Colonic mucosa (tissue), 4 donors: Measurements from ENCODE around the gene SYNCRIP. TPM values are rescaled to one million over a fixed set of nuclear protein-coding genes. Genes with fewer than 3 reads are reported as not detected.
A peak's percentile ranks its signal among the peaks of the same experiment; 100 is the strongest.

Source experiments
- DNase-seq: peaks from one replicate; pipeline ENCODE4 v3.0.0-alpha.2; 2020
- H3K27ac ChIP-seq: fragments of 200-600 bp; one replicate; pipeline ENCODE4 v1.8.0; 2021
- H3K27me3 ChIP-seq: fragments of 200-600 bp; one replicate; pipeline ENCODE4 v1.8.0; 2021
- H3K36me3 ChIP-seq: fragments of 200-600 bp; one replicate; pipeline ENCODE4 v1.8.0; 2021
- H3K4me1 ChIP-seq: fragments of 200-600 bp; one replicate; pipeline ENCODE4 v1.8.0; 2021; ENCODE audit warnings: mild to moderate bottlenecking
- H3K4me3 ChIP-seq: fragments of 200-600 bp; one replicate; pipeline ENCODE4 v1.8.0; 2021
- H3K9ac ChIP-seq, 2 donors: one replicate each; pipeline ENCODE4 v1.7.0; 2013; ENCODE audit warnings: control low read depth in 2 of 2, low read depth in 2 of 2, low read length in 2 of 2
- H3K9me3 ChIP-seq: fragments of 200-600 bp; one replicate; pipeline ENCODE4 v1.8.0; 2021
- intact Hi-C: fragments of 100-400 bp; cut with DNase I; formaldehyde crosslinking; loops from one replicate; pipeline ENCODE4 v1.14.1; 2022
- total RNA-seq, 2 donors: library from RNA; stranded (reverse); fragmentation: NEBNext Ultra II Directional in 1 of 2; extraction: Animal tissue kit (Norgen Biotek cat#: 25700) in 1 of 2; gene quantifications; one replicate each; pipeline ENCODE4 v1.2.1, GENCODE V29; 2021
- TF ChIP-seq, protein P1 (sequence below): fragments of 200-600 bp; IDR thresholded peaks from one replicate; pipeline ENCODE4 v1.8.0; 2022; ENCODE audit warnings: antibody characterized with exemption, mild to moderate bottlenecking
- donor health status: healthy.
- donor health status: DM: no; HTN: no; CAD: no.
- donor health status: DM: no; HTN: no; CAD: no.

SYNCRIP gene
- total RNA-seq, 2 donors from 2014 or later = 87.7 to 99.3 TPM

DNA sequence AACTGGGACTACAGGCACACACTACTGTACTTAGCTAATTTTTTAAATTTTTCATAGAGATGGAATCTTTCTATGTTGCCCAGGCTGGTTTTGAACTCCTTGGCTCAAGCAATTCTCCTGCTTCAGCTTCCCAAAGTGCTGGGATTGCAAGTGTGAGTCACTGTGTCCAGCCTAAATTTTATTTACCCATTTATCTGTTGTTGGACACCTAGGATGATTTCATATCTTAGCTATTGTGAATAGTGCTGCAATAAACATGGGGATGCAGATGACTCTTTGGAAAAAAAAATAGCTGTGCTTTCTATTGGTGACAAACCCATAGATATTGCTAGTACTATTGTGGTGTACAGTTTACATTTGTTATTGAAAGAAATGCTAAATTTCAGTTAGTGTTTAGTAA lies 19.6 kb upstream of the SYNCRIP start:
- intact Hi-C loops = no loop called here
- no peaks in the 10 kb centered on the region for H3K27me3 ChIP-seq
- H3K9me3 ChIP-seq = no peaks in the 10 kb centered on the region
- no peaks in the 10 kb centered on the region for H3K4me1 ChIP-seq
- no peak overlapping the region for H3K9ac ChIP-seq
- no peak overlapping the region for H3K27ac ChIP-seq
- no peaks in the 10 kb centered on the region for H3K36me3 ChIP-seq
- H3K4me3 ChIP-seq = no peak overlapping the region
- no peak for DNase-seq
- TF ChIP-seq, protein P1, sequence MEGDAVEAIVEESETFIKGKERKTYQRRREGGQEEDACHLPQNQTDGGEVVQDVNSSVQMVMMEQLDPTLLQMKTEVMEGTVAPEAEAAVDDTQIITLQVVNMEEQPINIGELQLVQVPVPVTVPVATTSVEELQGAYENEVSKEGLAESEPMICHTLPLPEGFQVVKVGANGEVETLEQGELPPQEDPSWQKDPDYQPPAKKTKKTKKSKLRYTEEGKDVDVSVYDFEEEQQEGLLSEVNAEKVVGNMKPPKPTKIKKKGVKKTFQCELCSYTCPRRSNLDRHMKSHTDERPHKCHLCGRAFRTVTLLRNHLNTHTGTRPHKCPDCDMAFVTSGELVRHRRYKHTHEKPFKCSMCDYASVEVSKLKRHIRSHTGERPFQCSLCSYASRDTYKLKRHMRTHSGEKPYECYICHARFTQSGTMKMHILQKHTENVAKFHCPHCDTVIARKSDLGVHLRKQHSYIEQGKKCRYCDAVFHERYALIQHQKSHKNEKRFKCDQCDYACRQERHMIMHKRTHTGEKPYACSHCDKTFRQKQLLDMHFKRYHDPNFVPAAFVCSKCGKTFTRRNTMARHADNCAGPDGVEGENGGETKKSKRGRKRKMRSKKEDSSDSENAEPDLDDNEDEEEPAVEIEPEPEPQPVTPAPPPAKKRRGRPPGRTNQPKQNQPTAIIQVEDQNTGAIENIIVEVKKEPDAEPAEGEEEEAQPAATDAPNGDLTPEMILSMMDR = no peak

DNA sequence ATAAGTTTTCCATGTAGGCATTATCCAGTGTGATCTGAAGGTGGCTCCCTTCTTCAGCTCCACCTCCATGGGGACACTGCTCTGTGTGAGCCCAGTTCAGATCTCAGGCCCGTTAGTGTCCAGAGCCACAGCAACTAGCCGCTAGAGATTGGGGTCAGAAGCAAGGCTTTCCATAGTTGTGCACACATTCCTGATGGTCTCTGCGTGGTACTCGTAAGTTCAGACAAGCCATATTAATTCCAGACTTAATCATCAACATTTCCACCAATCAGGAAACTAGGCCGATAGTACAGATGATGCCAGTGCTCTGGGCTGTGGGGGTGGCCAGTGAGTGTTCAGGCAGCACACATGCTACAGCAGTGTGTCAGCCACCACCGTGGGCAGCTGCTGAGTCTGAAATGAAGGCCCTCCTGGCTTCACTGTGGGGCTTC lies 17.5 kb upstream of the SYNCRIP start:
- H3K9me3 ChIP-seq = no peaks in the 10 kb centered on the region
- no peak overlapping the region for H3K27ac ChIP-seq
- H3K27me3 ChIP-seq = no peaks in the 10 kb centered on the region
- H3K4me1 ChIP-seq = no peaks in the 10 kb centered on the region
- DNase-seq = no peak
- TF ChIP-seq, protein P1 = no peak
- no peak overlapping the region for H3K9ac ChIP-seq
- intact Hi-C loops = no loop called here
- H3K36me3 ChIP-seq = no peaks in the 10 kb centered on the region
- no peak overlapping the region for H3K4me3 ChIP-seq

DNA sequence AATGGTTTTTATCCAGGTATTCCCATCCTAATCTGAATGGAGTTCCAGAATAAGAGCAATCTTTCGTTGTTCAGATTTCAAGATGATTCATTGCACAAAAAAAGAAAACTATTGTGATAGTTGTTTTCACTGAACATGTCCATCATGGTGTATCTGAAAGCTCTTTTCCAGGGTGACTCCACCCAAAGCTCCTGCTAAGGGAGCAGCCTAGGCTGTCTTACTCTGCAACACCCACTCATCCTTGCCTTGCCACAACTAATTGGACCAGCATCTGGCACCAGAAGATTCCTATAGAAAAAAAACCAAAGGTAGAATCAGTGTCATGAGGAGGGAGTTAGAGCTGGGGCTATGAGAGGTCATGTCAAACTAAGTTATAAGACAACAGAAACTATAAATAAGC lies 7.9 kb upstream of the SYNCRIP start:
- Histone ChIP-seq H3K27ac (no peak overlapping the region), H3K4me1 (no peaks in the 10 kb centered on the region), H3K9ac (no peak overlapping the region), H3K4me3 (no peak overlapping the region), H3K27me3 (no peaks in the 10 kb centered on the region), H3K36me3 (no peaks in the 10 kb centered on the region), H3K9me3 (no peaks in the 10 kb centered on the region)
- TF ChIP-seq, protein P1 = no peak
- DNase-seq = no peak
- intact Hi-C loops = no loop called here

DNA sequence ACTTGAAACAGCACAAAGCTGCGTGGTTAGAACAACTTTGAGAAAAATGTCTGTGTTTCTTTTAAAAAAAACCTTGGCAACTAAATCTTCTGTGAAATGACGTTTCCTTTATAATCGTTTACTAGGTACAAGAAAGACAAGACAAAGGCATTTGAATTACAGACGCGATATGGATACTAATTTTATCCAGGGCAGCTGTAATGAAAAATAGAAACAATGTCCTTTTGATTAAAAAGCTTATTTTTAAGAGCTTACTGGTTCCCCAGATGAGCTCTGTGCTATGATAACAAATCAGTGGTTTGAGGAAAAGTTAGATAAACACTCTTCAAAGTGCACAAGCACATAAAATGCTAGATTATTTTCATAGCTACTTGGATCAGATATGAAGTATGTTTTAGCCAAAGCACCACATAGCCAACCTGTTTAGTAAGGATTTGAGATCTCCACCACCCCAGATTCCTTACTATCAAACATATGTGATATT lies 1.6 kb upstream of the SYNCRIP start:
- H3K27me3 ChIP-seq = no peaks in the 10 kb centered on the region
- peak overlapping the region; percentile 61 to 94 for H3K9ac ChIP-seq
- H3K4me1 ChIP-seq = peaks cover 4% of the 10 kb centered on the region
- no peaks in the 10 kb centered on the region for H3K9me3 ChIP-seq
- TF ChIP-seq, protein P1 = no peak
- intact Hi-C loops = loop anchor here (5.0 kb wide), 1 partner anchor 47 kb away; no protein-coding TSS in a partner anchor
- no peak for DNase-seq
- H3K36me3 ChIP-seq = no peaks in the 10 kb centered on the region
- H3K4me3 ChIP-seq = peak overlapping the region; percentile 96
- H3K27ac ChIP-seq = peak overlapping the region; percentile 98

DNA sequence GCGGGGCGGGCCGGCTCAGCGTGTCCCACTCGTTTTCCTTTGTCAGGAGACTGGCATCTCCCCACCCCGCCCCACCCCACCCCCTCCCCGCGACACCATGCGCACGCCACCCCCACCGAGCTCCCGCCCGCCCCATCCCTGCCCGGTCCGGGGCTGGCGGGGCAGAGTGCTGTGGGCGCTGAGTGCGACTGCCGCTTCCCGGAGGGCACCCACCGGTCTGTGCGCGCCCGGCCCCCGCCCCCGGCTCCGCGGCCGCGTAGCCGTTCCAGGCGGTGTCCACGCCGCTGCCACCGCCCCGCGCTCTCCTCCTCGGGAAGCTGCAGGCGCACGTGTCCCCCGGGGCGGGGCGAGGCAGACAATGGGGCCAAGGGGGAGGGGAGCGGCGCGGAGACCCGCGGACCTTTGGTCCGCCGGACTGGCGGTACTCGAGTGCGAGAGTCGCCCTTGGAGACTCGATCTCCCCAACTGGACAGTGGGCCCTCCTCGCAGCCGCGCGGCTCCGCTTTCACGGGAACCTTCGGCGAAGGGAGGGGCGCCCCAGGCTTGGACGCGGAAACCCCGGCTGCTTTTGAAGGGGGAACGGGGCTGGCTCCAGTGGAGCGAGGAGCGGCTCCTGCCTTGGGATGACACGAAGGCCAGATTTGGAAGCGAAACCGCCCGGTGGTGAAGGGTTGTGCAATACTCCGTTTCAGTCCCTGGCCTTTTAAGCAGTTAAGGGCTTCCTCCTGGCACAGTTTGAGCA lies 1.0 kb upstream of the SYNCRIP start:
- TF ChIP-seq, protein P1 = no peak
- H3K9ac ChIP-seq = peak overlapping the region; percentile 86 to 94
- H3K4me1 ChIP-seq = peaks cover 6% of the 10 kb centered on the region
- H3K27me3 ChIP-seq = no peaks in the 10 kb centered on the region
- peak; percentile 91 for DNase-seq
- no peaks in the 10 kb centered on the region for H3K36me3 ChIP-seq
- no peaks in the 10 kb centered on the region for H3K9me3 ChIP-seq
- intact Hi-C loops = loop anchor here (2.0 to 5.0 kb wide), 2 partner anchors 35 to 46 kb away; no protein-coding TSS in a partner anchor
- H3K27ac ChIP-seq = peak overlapping the region; percentile 98
- H3K4me3 ChIP-seq = peak overlapping the region; percentile 96
